ENCODE data around the gene TAMM41.
"Not testable (repeated sequence)": the region's sequence is repeated elsewhere in the genome, so short reads cannot be mapped to it uniquely, and the experiment has no call there.

The TAMM41 gene

DNA sequence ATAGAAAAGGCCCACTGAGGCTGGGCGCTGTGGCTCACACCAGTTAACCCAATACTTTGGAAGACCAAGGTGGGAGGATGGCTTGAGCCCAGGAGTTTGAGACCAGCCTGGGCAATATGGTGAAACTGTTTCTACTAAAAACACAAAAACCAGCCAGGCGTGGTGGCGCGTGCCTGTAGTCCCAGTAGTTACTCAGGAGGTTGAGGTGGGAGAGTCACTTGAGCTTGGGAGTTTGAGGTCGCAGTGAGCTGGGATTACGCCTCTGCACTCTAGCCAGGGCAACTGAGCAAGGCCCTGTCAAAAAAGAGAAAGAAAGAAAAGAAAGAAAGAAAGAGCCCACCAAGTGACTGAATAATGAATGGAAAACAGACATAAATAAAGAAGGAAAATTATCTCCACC lies 32.0 kb downstream of the TAMM41 start:
- DNase-seq (ENCODE audit: low spot score), result no peak

GRCh38 chr3:11810276-11810675 lies 36.4 kb downstream of the TAMM41 start:
- no peak for DNase-seq (ENCODE audit: low spot score)

GRCh38 chr3:11808231-11808630 lies 38.5 kb downstream of the TAMM41 start:
- DNase-seq (ENCODE audit: low spot score), result no peak

GRCh38 chr3:11807686-11808085 lies 39.0 kb downstream of the TAMM41 start:
- DNase-seq (ENCODE audit: low spot score), result no peak

DNA sequence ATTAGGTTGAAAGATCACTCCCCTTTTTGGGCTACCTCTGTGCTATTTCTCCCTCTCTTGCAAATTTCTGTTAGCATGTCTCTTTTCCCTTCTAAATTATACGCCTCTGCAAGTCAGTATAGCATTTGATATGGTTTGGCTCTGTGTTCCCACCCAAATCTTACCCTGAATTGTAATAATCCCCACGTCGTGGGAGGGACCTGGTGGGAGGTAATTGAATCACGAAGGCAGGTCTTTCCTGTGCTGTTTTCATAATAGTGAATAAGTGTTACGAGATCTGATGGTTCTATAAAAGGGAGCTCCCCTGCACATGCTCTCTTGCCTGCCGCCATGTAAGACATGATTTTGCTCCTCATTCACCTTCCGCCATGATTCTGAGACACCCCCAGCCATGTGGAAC lies 41.0 kb downstream of the TAMM41 start:
- no peak for DNase-seq (ENCODE audit: low spot score)

GRCh38 chr3:11803977-11804892 lies 42.5 kb downstream of the TAMM41 start:
- peak; percentile 67 for DNase-seq (ENCODE audit: low spot score)

DNA sequence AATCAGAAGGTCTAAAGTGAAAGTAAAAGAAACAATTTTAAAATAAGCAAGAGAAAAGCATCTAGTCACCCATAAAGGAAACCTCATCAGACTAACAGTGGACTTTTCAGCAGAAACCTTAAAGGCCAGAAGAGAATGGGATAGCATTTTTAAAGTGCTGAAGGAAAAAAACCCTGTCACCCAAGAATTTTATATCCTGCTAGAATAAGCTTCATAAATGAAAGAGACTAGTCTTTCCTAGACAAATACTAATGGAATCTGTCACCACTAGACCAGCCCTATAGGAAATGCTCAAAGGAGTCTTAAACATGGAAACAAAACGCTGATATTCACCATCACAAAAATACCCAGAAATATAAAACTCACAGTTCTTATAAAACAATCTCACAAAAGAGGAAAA lies 46.9 kb downstream of the TAMM41 start:
- DNase-seq (ENCODE audit: low spot score), result no peak

GRCh38 chr3:11794927-11795326 lies 51.8 kb downstream of the TAMM41 start:
- no peak for DNase-seq (ENCODE audit: low spot score)

GRCh38 chr3:11791339-11792200 lies 55.1 kb downstream of the TAMM41 start:
- DNase-seq (ENCODE audit: low spot score), result no peak

DNA sequence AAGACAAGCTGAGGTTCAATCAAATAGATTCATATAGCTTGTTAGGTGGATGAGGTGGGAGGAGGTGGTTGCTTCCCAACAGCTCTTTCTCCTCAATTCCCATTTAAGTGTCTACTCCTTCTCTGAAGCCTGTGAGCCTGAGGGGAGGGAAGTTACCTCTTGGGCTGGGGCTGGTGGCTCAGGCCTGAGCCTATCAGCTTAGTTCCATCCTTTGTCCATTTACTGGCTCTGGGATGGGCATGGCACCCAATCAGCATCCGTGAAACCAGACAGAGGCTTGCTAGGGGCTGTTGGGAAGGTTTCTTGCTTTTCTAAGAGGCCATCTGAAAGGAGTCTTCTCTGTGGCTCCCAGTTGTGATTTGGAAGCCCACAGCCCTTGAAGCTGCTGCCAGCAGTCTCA lies 57.3 kb downstream of the TAMM41 start:
- no peak for DNase-seq (ENCODE audit: low spot score)

- peak; percentile 84 for DNase-seq (ENCODE audit: low spot score)
Observed at GRCh38 chr3:11784971-11785377, 61.7 kb downstream of the TAMM41 start.

DNA sequence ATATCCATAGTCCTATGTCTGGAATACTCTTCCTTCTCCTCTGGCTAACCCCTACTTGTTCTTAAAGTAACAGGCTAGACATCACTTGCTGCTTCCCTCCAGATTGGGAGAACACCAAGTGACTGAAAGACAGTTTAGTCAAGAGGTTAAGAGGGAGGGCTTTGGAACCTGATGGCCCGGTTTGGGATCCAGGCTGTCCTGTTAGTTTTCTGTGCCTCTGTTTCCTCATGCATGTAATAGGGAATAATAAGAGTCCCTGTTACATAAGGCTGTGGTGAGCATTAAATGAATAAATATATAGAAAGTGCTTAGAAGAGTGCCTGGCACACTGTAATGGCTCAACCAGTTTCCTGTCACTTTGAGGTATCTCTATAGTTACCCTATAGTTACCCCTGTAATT lies 66.3 kb downstream of the TAMM41 start:
- DNase-seq (ENCODE audit: low spot score), result no peak

DNA sequence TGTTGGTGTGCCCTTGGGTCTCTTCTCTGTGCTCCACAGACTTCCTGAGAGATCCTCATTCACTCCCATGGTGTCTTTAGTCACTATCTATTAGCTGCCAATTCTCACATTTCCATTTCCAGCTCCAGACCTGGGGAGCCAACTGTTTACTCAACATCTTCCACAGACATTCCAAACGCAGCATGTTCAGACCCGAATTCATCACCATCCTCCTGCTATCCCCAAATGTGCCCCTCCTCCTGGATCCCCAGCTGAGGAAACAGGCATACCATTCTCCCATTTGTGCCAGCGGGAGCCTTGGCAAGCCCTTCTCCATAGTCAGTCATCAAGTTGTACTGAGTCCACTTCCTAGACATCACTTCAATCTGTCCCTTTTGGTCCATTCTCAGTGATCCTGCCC lies 67.1 kb downstream of the TAMM41 start:
- DNase-seq (ENCODE audit: low spot score), result no peak

GRCh38 chr3:11778248-11778647 lies 68.4 kb downstream of the TAMM41 start:
- no peak for DNase-seq (ENCODE audit: low spot score)

GRCh38 chr3:11776346-11776745 lies 70.3 kb downstream of the TAMM41 start:
- no peak for DNase-seq (ENCODE audit: low spot score)

DNA sequence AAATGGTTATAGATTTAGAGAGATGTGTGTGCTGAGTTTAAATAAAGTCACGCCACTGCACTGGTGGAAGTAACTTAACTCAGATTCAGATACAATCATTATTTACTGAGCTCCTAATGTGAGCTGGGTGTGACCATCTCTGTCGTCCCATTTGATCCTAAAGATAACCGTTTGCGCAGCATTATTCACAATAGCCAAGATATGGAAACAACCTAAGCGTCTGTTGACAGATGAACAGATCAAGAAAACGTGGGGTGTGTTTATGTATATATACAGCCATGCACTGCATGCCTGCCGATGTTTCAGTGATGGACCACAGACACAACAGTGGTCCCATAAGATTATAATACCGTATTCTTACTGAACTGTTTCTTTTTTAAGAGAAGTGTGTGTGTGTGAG lies 71.2 kb downstream of the TAMM41 start:
- DNase-seq (ENCODE audit: low spot score), result no peak

DNA sequence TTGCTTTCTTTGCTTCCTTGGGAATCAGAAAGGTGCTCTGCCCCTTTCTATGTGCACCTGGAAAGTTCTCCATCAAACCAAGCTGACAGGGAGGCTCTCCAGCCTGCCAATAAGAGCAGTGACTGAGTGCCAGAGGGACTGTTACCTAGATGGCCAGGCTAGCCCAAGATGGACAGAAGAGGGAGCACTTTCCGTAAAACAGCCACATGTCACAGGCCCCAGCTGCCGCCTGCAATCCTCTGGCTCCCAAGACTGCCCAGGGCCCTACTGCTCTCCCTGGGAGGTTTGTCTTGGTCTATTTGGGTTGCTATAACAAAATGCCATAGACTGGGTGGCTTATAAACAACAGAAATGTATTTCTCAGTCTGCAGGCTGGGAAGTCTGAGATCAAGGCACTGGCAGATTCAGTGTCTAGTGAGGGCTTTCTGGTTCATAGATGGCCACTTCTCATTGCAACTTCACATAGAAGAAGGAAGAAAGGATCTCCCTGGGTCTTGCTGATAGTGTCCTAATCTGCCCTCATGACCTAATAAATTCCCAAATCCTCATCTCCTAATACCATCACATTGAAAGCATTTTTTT lies 72.3 kb downstream of the TAMM41 start:
- DNase-seq (ENCODE audit: low spot score), result peak; percentile 82

- not testable (repeated sequence) for DNase-seq (ENCODE audit: low spot score)
Observed at GRCh38 chr3:11771931-11772330, 74.8 kb downstream of the TAMM41 start.

- DNase-seq (ENCODE audit: low spot score), result peak; percentile 88
Observed at GRCh38 chr3:11770477-11771391, 76.0 kb downstream of the TAMM41 start.

DNA sequence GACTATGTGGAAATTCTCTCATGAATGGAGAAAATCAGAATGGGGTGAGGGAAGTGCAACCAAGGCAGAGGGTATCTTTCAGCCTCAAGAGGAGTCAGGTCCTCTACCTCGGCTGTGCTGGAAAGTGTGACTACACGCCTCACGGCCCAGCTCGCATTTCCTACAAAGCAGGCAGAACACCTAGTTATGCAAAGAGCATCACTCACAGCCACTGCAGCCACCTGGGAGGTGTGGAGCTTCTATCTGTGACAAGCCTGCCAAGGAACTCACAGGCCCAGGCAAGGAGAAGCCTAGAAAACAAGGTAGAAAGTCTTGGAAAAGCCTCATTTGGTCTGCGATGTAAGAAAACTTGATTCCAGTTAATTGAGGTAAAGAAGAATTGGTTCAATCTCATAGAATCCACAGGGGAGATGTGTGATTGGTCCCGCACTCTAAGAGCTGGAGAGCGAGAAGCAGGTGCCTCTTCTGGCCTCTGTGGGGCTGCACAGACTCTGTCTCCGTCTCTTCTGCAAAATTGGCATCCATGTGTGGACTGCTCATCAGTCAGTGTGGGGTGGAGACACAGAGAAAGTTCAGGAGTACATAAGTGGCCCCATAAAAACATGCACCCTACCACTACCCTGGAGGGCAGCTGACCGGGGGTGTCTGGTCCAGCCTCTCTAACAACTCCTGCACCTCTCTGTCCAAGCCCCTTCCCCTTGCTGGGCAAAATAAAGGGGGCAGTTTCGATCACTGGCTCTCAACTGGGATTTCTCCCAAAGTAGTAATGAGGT lies 76.8 kb downstream of the TAMM41 start:
- DNase-seq (ENCODE audit: low spot score), result no peak

Data from SK-N-DZ (cell line).